B cell (primary cell): Measurements from ENCODE around the gene MAB21L2.

Experiments used
- EZH2 ChIP-seq: IDR thresholded peaks from 2 replicates; pipeline ENCODE4 v1.6.1; 2012; ENCODE audit warnings: borderline replicate concordance, low read depth, mild to moderate bottlenecking, moderate library complexity, low read length; ENCODE audit not compliant: insufficient read depth, poor library complexity, severe bottlenecking
- TF ChIP-seq, protein P1 (sequence below): fragments of 200-600 bp; IDR thresholded peaks from one replicate; pipeline ENCODE4 v1.8.0; 2022; ENCODE audit warnings: antibody characterized with exemption, mild to moderate bottlenecking

DNA sequence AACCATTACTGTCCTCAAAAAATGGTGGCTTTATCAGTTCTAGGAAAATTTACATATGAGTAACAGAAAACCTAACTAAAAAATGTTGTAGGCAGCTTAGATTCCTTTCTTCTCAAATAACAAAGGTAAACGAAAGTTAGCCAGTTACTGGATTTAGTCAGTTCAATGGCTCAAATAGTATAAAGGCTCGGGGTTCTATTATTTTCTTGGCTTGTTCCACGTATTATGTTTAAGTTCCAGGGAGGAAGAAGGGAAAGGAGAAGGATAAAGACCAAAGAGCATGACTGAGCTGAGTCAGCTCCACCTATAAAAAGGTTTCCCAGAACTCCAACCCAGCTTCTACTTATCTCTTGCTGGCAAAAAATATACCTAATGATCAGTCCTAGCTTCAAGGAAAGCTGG lies 41.0 kb upstream of the MAB21L2 start:
- TF ChIP-seq, protein P1, sequence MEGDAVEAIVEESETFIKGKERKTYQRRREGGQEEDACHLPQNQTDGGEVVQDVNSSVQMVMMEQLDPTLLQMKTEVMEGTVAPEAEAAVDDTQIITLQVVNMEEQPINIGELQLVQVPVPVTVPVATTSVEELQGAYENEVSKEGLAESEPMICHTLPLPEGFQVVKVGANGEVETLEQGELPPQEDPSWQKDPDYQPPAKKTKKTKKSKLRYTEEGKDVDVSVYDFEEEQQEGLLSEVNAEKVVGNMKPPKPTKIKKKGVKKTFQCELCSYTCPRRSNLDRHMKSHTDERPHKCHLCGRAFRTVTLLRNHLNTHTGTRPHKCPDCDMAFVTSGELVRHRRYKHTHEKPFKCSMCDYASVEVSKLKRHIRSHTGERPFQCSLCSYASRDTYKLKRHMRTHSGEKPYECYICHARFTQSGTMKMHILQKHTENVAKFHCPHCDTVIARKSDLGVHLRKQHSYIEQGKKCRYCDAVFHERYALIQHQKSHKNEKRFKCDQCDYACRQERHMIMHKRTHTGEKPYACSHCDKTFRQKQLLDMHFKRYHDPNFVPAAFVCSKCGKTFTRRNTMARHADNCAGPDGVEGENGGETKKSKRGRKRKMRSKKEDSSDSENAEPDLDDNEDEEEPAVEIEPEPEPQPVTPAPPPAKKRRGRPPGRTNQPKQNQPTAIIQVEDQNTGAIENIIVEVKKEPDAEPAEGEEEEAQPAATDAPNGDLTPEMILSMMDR, result no peak
- TF ChIP-seq EZH2, result no peak
